NCI-H226 (cell line): Measurements from ENCODE around the gene SLC50A1.
"Not testable (repeated sequence)": the region's sequence is repeated elsewhere in the genome, so short reads cannot be mapped to it uniquely, and the experiment has no call there.

ENCODE experiments used
- DNase-seq: peaks from one replicate; pipeline ENCODE4 v3.0.0-alpha.2; 2015

The SLC50A1 gene

GRCh38 chr1:155117610-155118009 is 18.0 kb upstream of the SLC50A1 start:
- no peak for DNase-seq

- not testable (repeated sequence) for DNase-seq
Measured at GRCh38 chr1:155118090-155118489, 17.6 kb upstream of the SLC50A1 start.

- no peak for DNase-seq
Measured at GRCh38 chr1:155120253-155120652, 15.4 kb upstream of the SLC50A1 start.

GRCh38 chr1:155121249-155121648 is 14.4 kb upstream of the SLC50A1 start:
- DNase-seq, result no peak

- DNase-seq, result no peak
Measured at GRCh38 chr1:155122308-155122707, 13.3 kb upstream of the SLC50A1 start.

- DNase-seq, result no peak
Measured at GRCh38 chr1:155123801-155124200, 11.9 kb upstream of the SLC50A1 start.

GRCh38 chr1:155124503-155125463 is 10.9 kb upstream of the SLC50A1 start:
- peak; percentile 89 for DNase-seq

GRCh38 chr1:155125511-155125945 is 10.1 kb upstream of the SLC50A1 start:
- no peak for DNase-seq

GRCh38 chr1:155125946-155126555 is 9.6 kb upstream of the SLC50A1 start:
- no peak for DNase-seq

GRCh38 chr1:155126556-155127104 is 9.0 kb upstream of the SLC50A1 start:
- peak; percentile 9 for DNase-seq

GRCh38 chr1:155127105-155127966 is 8.3 kb upstream of the SLC50A1 start, which contains the start of gene EFNA1:
TSS of gene EFNA1 (plus strand) at chr1:155127876. CDS start at chr1:155127978, 102 bp downstream.
- DNase-seq, result peak; percentile 38

GRCh38 chr1:155127967-155128754 is 7.5 kb upstream of the SLC50A1 start:
- DNase-seq, result no peak

- DNase-seq, result peak; percentile 15
Measured at GRCh38 chr1:155128755-155129473, 6.7 kb upstream of the SLC50A1 start.

- DNase-seq, result no peak
Measured at GRCh38 chr1:155130272-155131006, 5.2 kb upstream of the SLC50A1 start.

- no peak for DNase-seq
Measured at GRCh38 chr1:155131285-155131684, 4.4 kb upstream of the SLC50A1 start.

GRCh38 chr1:155131856-155132255 is 3.8 kb upstream of the SLC50A1 start:
- no peak for DNase-seq

- DNase-seq, result no peak
Measured at GRCh38 chr1:155133799-155134281, 1.8 kb upstream of the SLC50A1 start.

- DNase-seq, result no peak
Measured at GRCh38 chr1:155134322-155134721, 1.3 kb upstream of the SLC50A1 start.

GRCh38 chr1:155134880-155135414 is 705 bp upstream of the SLC50A1 start:
- peak; percentile 99 for DNase-seq

GRCh38 chr1:155136748-155137147 is 1.1 kb downstream of the SLC50A1 start:
- DNase-seq, result no peak
